ENCODE data around the gene ATP1B1. TPM values are rescaled to one million over a fixed set of nuclear protein-coding genes. Genes with fewer than 3 reads are reported as not detected.
"Not testable (repeated sequence)": the region's sequence is repeated elsewhere in the genome, so short reads cannot be mapped to it uniquely, and the experiment has no call there.

Gene ATP1B1
- total RNA-seq, 2 donors from 2014 or later = 3.5 to 13.5 TPM

DNA sequence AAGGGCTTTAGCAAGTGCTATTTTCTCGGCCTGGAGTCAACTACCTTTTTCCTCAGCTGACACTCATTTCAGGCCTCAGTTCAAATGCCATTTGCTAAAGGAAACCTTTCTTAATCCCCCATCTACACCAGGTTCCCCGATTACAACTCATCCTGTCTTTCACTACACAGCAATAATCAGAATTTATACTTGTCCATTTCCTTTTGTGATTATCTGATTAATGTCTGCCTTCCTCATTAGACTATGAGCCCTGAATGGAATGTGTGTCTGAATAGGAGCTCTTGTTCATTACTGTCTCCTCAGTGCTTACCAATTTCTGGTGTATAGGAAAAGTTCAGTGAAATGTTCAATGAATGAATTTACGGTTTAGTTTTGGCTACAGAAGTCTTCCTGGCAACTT lies 36.9 kb downstream of the ATP1B1 start:
- DNase-seq (ENCODE audit: low spot score in 2 of 2) (no peak), ATAC-seq (no peak)
- no peak overlapping the region for H3K27ac Mint-ChIP-seq
- no peaks in the 10 kb centered on the region for H3K36me3 Mint-ChIP-seq
- no peaks in the 10 kb centered on the region for H3K9me3 Mint-ChIP-seq

DNA sequence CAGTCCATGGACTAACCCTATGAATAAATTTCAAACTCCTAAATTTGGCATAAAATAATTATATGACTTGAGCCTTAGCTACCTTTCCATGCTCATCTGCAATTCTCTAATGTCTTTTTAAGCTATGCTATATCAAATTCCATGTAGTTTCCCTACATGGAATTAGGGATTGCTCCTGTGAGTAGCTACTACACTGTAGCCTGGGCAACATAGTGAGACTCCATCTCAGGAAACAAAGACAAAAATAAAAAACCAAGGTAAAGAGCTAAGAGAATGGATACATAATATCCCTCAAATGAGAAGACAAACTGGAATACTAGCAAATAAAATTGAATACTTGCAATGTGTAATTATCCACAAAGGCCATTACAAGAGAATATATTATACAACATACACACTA lies 37.5 kb downstream of the ATP1B1 start:
- DNase-seq (ENCODE audit: low spot score in 2 of 2) (no peak), ATAC-seq (no peak)
- Mint-ChIP-seq H3K9me3 (no peaks in the 10 kb centered on the region), H3K36me3 (no peaks in the 10 kb centered on the region), H3K27ac (no peak overlapping the region)

DNA sequence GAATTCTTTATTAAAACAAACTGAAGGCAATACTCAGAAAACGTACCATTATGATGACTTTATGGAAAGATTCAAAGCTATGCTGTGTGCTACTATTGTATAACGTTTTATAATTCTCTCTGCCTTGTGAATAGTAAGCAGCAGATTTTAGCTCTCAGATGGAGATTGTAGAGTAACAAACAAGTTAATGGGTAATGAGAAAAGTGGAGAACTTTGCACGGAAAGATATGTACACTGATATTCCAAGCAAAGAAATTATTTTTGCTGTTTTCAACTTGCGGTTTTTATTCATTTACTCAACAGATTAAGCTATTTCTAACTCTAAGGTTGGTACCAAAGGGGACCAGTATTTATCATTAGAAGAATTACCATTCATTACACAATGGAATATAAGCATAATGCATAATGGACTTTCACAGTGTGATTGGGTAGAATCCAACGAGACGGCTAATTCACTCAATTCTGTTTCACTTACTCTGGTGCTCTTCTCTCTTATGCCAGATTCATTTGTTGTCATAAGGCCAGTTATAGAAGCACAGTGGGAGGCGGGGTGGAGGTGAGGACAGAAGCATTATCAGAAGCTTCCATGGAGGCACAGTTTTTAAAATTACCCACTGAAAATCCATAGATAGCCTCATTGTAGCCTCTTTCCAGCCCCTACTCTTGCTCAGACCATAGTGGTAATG lies 38.6 kb downstream of the ATP1B1 start:
- H3K27ac Mint-ChIP-seq = no peak overlapping the region
- H3K9me3 Mint-ChIP-seq = no peaks in the 10 kb centered on the region
- no peak for ATAC-seq
- no peak for DNase-seq (ENCODE audit: low spot score in 2 of 2)
- H3K36me3 Mint-ChIP-seq = no peaks in the 10 kb centered on the region

DNA sequence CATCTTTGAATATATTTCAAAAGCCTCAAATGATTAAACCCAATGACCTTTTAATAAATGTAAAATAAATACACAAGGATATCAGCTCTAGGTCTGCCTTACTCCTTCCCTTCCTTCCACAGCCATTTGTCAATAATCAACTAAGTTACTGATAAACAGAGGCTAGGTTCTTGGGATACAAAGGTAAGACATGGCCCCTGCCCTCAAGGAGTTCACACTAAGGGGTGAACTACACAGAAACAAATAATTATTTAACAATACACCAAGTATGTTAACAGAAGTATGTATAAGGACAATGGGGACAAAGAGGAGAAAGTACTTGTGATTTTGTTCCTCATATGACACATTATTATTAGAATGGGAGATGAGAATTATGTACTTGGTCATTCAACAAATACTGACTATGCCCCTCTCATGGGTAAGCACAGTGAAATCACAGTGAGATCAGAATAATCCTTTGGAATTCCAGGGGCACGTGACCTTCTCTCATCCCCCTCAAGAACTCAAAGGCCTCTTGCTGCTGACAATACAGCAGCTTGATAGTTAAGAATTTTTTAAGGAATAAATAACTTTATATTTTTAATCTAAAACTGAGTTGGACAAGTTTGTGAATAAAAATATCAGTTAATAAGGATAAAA lies 40.2 kb downstream of the ATP1B1 start:
- no peaks in the 10 kb centered on the region for H3K9me3 Mint-ChIP-seq
- no peak for ATAC-seq
- H3K36me3 Mint-ChIP-seq = no peaks in the 10 kb centered on the region
- H3K27ac Mint-ChIP-seq = no peak overlapping the region
- DNase-seq (ENCODE audit: low spot score in 2 of 2) = no peak

DNA sequence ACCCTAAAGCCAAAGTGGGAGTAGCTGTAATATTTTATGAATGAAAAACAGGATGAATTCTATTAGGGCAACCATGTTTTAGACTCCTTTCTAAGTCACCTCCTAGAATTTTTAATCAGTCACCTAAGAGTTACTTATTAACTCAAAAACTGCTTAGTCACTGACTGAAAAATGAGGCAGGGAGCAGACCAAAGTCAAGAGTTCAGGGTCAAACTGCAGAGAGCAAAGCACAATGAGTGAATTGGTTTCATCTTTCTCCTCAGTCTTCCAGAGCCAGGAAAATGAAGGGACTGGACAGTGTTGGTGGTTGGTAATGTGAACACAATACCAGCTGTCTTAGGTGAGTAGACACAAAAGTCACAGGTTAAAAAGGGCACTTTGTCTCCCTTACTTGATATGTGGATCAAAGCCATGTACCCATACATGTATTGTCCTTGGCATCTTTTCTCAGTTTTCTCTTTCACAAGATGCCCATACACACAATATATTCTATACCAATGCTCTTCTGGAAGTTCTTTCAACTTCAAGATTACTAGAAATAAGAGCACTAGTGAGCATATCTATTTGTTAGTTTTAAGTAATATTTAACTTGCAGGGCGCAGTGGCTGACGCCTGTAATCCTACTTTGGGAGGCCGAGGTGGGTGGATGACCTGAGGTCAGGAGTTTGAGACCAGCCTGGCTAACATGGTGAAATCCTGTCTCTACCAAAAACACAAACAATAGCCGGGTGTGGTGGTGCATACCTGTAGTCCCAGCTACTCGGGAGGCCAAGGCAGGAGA lies 42.2 kb downstream of the ATP1B1 start:
- DNase-seq (ENCODE audit: low spot score in 2 of 2) (no peak), ATAC-seq (no peak)
- H3K9me3 Mint-ChIP-seq = no peaks in the 10 kb centered on the region
- H3K36me3 Mint-ChIP-seq = no peaks in the 10 kb centered on the region
- no peak overlapping the region for H3K27ac Mint-ChIP-seq

DNA sequence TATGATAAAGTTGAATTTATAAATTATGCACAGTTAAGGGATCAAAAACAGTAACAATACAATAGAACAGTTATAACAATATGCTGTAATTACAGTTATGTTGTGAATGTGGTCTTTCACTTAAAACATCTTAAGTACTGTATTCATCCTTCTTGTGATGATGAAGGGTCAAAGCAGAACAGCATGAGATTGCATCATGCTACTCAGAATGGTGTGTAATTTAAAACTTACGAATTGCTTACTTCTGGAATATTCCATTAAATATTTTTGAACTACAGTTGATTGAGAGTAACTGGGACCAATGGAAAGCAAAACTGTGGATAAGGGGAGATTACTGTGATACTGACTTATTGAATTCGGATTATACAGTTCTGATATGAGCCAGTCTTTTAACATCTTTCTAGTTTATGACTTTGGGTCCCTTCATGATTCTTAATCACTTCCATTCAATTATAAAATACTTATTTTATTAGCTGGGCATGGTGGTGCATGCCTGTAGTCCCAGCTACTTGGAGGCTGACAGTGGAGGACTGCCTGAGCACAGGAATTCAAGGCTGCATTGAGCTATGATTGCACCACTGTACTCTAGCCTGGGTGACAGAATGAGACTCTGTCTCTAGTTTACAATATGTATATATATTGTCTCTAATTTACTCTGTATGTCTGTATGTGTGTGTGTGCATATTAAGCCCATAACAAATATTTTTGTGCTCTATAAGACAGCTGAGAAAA lies 43.2 kb downstream of the ATP1B1 start:
- DNase-seq (ENCODE audit: low spot score in 2 of 2) (no peak), ATAC-seq (no peak)
- Mint-ChIP-seq H3K9me3 (no peaks in the 10 kb centered on the region), H3K27ac (no peak overlapping the region), H3K36me3 (no peaks in the 10 kb centered on the region)

DNA sequence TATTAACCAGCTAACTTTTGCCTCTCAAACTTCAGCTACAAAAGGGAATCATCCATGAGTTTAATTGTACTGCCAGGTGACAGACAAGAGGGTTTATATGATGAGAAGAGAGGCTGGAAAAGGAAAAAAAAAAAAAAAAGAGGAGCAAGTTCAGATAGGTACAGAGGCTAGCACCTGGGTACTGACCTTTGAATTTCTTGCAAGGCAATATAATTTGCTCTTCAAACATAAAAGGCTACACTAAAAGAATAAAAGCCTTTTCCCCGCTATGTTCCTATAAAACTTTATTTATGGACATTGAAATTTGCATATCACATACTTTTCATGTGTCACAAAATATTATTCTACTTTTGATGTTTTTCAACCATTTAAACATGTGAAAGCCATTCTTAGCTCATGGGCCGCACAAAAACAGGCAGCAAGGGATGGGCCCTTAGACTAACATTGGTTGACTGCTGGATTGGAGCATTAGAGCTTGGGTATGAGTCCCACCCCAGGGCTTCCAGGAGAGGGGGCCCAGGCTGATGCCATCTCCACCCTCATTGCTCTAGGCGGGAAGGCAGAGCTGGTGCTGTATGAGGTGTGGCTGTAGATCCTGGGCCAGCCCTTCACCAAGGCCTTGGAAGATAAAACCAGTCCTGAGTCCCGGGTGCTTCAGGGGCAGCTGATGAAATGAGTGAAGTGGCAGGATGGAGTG lies 44.3 kb downstream of the ATP1B1 start:
- no peak for ATAC-seq
- Mint-ChIP-seq H3K9me3 (no peaks in the 10 kb centered on the region), H3K36me3 (no peaks in the 10 kb centered on the region), H3K27ac (peak overlapping the region in 1 of 2 donors; percentile 12)
- no peak for DNase-seq (ENCODE audit: low spot score in 2 of 2)

DNA sequence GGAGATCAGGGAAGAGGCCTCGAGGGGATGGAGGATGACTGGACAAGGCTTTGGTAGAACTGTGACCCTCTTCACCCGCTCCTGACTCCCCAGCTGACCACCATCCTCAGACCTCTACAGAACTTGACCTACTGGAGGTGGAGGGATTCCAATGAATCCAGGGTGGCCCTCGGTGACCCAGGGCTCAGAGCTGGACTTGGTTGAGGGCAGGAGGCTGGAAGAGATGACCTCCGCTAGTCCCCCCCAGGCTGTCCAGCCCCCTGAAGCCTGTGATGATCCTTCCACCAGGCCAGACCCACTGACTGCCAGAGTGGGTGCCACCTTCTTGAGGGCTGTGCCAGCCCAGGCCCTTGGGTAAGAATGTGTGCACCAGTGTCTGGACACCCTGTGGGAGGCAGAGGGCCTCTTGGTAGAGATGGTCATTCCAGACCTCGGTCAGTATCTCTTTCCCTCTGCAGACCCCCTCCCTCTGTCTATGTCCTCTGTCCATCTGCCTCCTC lies 44.9 kb downstream of the ATP1B1 start:
- H3K9me3 Mint-ChIP-seq = no peaks in the 10 kb centered on the region
- DNase-seq (ENCODE audit: low spot score in 2 of 2) (no peak), ATAC-seq (no peak)
- H3K27ac Mint-ChIP-seq = no peak overlapping the region
- H3K36me3 Mint-ChIP-seq = no peaks in the 10 kb centered on the region

DNA sequence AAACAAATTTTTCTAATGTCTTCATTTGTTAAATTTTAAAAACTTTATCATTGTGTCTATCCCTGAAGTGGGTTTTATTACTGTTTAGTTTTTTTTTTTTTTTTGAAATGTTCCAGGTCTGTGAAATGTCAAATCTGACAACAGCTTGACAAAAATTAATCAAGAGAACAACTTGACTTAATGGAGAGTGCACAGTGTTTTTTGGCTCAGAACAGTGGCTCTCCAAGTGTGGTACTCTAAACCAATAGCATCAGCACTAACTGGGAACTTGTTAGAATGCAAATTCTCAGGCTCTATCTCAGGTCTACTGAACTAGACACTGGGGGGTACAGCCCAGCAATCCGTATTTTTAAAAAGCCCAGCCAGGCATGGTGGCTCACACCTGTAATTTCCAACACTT lies 49.2 kb downstream of the ATP1B1 start:
- no peaks in the 10 kb centered on the region for H3K36me3 Mint-ChIP-seq
- no peak overlapping the region for H3K27ac Mint-ChIP-seq
- H3K9me3 Mint-ChIP-seq = no peaks in the 10 kb centered on the region
- no peak for DNase-seq (ENCODE audit: low spot score in 2 of 2)
- no peak for ATAC-seq

DNA sequence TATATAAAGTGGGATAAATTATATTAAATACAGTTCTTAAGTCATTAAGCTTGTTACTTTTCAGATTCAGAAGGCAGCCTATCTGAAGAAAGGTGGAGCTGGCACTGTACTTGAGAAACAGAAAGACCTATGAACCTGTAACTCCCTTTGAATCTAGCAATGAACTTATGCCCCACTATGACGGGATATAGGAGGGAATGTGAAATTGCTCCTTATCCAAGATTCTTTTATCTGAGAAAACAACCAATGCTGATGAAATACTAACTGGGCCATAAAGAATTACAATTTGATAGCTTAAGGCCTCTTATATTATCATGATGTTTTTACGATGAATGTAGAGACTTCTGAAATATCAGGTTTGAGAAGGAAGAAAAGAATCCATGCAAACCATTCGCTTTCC lies 50.1 kb downstream of the ATP1B1 start:
- no peaks in the 10 kb centered on the region for H3K9me3 Mint-ChIP-seq
- no peak overlapping the region for H3K27ac Mint-ChIP-seq
- no peaks in the 10 kb centered on the region for H3K36me3 Mint-ChIP-seq
- DNase-seq (ENCODE audit: low spot score in 2 of 2) (no peak), ATAC-seq (no peak)

DNA sequence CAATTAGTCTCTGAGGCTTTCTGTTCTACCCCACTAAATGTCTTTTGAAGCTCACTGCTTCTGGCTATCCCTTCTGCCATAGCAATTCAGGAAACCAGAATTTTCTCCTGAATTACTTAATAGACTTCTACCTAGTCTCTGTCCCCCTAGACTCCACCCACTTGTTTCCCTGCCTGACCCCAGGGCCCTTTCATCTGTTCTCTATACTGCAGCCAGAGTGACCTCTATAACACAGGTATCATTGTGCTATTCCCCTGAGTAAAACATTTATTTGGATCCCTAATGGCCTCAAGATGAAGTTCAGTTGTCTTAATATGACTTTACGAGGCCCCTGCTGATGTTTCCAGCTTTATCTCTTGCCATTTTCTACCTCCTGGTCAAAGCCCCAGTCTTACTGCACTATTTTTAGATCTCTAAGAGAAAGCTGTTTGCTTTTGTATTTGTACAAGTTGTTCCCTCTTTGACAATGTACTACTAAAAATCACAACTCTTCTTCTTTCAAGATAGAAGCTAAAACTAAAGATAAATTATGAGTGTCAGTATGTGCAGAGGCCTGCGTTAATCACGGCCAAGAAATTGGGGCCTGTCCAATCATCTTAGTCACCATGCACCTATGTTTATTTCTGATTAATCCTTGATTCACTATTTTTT lies 54.5 kb downstream of the ATP1B1 start:
- no peaks in the 10 kb centered on the region for H3K36me3 Mint-ChIP-seq
- DNase-seq (ENCODE audit: low spot score in 2 of 2) (no peak), ATAC-seq (no peak)
- H3K27ac Mint-ChIP-seq = no peak overlapping the region
- H3K9me3 Mint-ChIP-seq = no peaks in the 10 kb centered on the region

DNA sequence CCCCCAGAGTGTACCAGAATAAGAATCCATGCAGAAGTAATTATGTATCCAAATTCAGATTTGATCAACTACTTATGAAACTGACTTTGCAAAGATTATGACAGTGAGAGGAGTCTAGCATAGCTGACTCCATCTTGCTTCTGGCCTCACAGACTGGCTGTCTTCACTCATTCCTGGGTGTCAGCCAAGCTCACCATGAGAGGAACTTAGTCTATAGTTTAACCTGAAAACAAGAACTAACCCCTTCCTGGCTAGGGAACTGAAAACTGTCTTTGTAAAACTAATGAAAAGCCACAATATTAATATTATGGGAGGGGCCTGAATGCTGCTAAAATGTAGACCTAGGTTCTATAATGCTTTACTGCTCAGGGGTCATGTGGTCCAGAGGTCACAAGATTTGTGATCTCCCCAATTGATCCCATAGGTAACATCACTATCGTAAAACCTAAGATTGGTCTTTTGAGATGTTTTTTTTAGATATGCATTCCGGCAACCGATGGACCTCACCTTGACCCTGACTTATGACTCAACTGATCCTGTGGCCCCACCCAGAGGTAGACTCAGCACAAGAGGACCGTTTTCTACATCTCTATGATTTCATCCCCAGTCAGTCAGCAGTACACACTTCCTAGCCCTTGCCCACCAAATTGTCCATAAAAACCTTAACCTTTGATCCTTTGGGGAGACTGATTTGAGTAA lies 55.2 kb downstream of the ATP1B1 start:
- no peak for DNase-seq (ENCODE audit: low spot score in 2 of 2)
- Mint-ChIP-seq H3K36me3 (no peaks in the 10 kb centered on the region), H3K27ac (no peak overlapping the region), H3K9me3 (no peaks in the 10 kb centered on the region)
- ATAC-seq = no peak

DNA sequence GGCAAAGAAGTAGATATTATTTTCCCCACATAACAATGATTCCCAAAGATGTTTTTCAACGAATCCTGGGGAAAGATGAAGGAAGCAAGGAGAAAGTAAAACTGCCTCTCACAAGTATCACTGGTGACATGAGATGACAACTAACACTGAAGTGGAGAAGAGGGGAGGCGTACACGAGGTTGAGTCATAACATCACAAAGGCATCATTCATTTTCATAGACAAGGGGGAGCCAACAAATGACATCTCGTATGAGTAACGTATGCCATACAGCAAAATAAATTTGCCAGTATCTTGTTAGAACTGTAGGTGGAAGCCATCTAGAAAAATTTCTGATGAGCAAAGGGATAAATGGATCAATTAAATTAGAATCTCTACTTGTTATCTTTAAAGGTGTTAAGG lies 56.6 kb downstream of the ATP1B1 start:
- peak in 1 of 2 donors; percentile 9 for DNase-seq (ENCODE audit: low spot score in 2 of 2)
- ATAC-seq = peak; percentile 67 to 98
- Mint-ChIP-seq H3K9me3 (no peaks in the 10 kb centered on the region), H3K27ac (no peak overlapping the region), H3K36me3 (no peaks in the 10 kb centered on the region)

DNA sequence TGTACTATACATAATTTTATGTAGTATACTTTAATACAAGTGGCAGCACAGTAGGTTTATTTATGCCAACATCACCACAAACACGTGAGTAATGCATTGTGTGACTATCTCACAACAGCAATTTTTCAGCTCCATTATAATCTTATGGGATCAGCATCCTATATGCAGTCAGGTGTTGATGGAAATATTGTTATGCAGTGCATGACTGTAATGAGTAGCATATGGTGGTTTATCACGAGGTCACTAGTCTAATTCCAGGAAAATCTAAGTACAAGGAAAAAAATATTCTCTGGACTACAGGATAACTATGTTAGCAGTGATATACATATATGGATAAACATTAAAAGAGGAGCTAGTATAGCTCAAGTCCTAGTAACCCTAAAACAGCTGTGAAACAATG lies 69.0 kb downstream of the ATP1B1 start:
- H3K27ac Mint-ChIP-seq = no peak overlapping the region
- no peaks in the 10 kb centered on the region for H3K36me3 Mint-ChIP-seq
- H3K9me3 Mint-ChIP-seq = peaks cover 0 to 3% of the 10 kb centered on the region in 2 donors
- ATAC-seq = no peak
- DNase-seq (ENCODE audit: low spot score in 2 of 2) = no peak

DNA sequence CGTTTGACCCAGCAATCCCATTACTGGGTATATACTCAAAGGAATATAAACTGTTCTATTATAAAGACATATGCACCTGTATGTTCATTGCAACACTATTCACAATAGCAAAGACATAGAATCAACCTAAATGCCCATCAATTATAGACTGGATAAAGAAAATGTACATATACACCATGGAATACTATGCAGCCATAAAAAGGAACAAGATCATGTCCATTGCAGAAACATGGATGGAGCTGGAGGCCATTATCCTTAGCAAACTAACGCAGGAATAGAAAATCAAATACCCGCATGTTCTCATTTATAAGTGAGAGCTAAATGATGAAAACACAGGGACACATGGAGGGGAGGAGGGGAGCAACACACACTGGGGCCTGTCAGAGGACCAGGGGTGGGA lies 72.9 kb downstream of the ATP1B1 start:
- not testable (repeated sequence) for H3K9me3 Mint-ChIP-seq; H3K36me3 Mint-ChIP-seq; H3K27ac Mint-ChIP-seq; ATAC-seq; DNase-seq (ENCODE audit: low spot score in 2 of 2)
